Measurements from ENCODE around the gene TRMT112. TPM values are rescaled to one million over a fixed set of nuclear protein-coding genes. Genes with fewer than 3 reads are reported as not detected.
A peak's percentile ranks its signal among the peaks of the same experiment; 100 is the strongest.

The TRMT112 gene
- total RNA-seq, 2 experiments from 2014 or later, result 197 TPM

DNA sequence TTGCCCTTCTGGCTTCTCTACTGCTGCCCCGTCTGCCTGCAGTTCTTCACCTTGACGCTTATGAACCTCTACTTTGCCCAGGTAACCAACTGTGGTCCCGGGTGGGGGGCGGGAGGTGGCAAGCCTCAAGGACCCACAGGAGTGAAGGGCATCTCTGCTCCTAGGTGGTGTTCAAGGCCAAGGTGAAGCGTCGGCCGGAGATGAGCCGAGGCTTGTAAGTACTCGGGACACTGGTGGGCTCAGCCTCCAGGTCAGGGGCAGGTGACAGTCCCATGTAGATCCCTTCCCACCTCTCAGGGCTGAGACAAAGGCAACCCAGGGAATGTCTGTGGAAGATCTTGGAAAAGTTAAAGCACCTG is 30.6 kb downstream of the TRMT112 start:
- Mint-ChIP-seq H3K9me3 (no peaks in the 10 kb centered on the region), H3K4me1 (ENCODE audit: low read depth) (peaks cover 18% of the 10 kb centered on the region), H3K36me3 (ENCODE audit: low read depth) (peaks cover 4% of the 10 kb centered on the region), H3K4me3 (peak overlapping the region; percentile 80), H3K27ac (peak overlapping the region; percentile 55), H3K27me3 (peaks cover 9% of the 10 kb centered on the region)
- CTCF ChIA-PET, result interaction anchor here (8.1 kb wide), 1 partner anchor 16 kb away, joined by 77 read pairs; the partner anchor contains the start of genes CATSPERZ and ESRRA
- intact Hi-C loops (cut with micrococcal nuclease), result no loop called here
- TF ChIP-seq, protein P1, sequence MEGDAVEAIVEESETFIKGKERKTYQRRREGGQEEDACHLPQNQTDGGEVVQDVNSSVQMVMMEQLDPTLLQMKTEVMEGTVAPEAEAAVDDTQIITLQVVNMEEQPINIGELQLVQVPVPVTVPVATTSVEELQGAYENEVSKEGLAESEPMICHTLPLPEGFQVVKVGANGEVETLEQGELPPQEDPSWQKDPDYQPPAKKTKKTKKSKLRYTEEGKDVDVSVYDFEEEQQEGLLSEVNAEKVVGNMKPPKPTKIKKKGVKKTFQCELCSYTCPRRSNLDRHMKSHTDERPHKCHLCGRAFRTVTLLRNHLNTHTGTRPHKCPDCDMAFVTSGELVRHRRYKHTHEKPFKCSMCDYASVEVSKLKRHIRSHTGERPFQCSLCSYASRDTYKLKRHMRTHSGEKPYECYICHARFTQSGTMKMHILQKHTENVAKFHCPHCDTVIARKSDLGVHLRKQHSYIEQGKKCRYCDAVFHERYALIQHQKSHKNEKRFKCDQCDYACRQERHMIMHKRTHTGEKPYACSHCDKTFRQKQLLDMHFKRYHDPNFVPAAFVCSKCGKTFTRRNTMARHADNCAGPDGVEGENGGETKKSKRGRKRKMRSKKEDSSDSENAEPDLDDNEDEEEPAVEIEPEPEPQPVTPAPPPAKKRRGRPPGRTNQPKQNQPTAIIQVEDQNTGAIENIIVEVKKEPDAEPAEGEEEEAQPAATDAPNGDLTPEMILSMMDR (IDR thresholded peaks at IDR 0.05), result no peak
- POLR2A ChIA-PET, result interaction anchor here (1.4 to 1.7 kb wide), 2 partner anchors 16 to 18 kb away, joined by 6 read pairs; partner anchors contain the start of gene ESRRA
- ATAC-seq, result no peak
- no peak for DNase-seq

DNA sequence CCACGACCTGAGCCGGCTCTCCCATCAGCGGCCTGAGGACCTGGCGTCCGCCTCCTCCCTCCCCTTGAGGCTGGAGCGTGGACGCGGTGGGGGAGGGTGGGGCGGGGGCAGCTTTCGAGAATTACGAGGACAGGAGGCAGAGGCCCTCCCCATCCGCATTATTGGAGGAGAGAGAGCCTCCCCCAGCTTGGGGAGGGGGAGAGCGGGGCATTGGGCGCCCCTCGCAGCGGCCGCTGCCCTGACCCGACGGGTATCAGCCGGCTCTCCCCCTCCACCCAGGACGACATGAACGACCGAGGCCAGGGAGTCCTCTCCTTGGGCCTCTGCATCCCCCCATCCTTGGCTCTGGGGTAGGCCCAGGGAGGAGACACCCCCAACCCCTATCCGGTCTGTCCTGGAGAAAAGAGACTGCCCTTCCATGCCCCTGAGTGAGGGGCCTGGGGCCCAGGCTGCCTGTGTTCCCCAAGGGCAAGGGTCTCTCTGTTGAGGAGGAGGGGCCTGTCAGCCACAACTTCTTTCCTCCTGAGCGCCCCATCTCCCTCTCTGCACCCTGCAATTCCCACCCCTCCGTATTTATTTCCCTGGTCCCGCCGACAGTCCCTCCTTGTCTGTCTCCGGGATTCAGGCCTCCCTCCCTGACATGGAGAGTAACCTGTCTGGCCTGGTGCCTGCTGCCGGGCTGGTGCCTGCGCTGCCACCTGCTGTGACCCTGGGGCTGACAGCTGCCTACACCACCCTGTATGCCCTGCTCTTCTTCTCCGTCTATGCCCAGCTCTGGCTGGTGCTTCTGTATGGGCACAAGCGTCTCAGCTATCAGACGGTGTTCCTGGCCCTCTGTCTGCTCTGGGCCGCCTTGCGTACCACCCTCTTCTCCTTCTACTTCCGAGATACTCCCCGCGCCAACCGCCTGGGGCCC is 31.2 kb downstream of the TRMT112 start:
- Mint-ChIP-seq H3K4me3 (peak overlapping the region; percentile 80), H3K27me3 (peaks cover 9% of the 10 kb centered on the region), H3K36me3 (ENCODE audit: low read depth) (peaks cover 6% of the 10 kb centered on the region), H3K9me3 (no peaks in the 10 kb centered on the region), H3K4me1 (ENCODE audit: low read depth) (peaks cover 18% of the 10 kb centered on the region), H3K27ac (peak overlapping the region; percentile 55)
- CTCF ChIA-PET, result interaction anchor here (1.7 to 8.1 kb wide), 2 partner anchors 14 to 17 kb away, joined by 5 to 77 read pairs; partner anchors contain the start of genes CATSPERZ and ESRRA
- TF ChIP-seq, protein P1 (IDR thresholded peaks at IDR 0.05), result peak; percentile 17
- intact Hi-C loops (cut with micrococcal nuclease), result no loop called here
- POLR2A ChIA-PET, result interaction anchor here (1.7 to 4.7 kb wide), 3 partner anchors 9 to 19 kb away, joined by 6 to 47 read pairs (median 6); partner anchors contain the start of gene ESRRA
- no peak for ATAC-seq
- DNase-seq, result peak; percentile 49

DNA sequence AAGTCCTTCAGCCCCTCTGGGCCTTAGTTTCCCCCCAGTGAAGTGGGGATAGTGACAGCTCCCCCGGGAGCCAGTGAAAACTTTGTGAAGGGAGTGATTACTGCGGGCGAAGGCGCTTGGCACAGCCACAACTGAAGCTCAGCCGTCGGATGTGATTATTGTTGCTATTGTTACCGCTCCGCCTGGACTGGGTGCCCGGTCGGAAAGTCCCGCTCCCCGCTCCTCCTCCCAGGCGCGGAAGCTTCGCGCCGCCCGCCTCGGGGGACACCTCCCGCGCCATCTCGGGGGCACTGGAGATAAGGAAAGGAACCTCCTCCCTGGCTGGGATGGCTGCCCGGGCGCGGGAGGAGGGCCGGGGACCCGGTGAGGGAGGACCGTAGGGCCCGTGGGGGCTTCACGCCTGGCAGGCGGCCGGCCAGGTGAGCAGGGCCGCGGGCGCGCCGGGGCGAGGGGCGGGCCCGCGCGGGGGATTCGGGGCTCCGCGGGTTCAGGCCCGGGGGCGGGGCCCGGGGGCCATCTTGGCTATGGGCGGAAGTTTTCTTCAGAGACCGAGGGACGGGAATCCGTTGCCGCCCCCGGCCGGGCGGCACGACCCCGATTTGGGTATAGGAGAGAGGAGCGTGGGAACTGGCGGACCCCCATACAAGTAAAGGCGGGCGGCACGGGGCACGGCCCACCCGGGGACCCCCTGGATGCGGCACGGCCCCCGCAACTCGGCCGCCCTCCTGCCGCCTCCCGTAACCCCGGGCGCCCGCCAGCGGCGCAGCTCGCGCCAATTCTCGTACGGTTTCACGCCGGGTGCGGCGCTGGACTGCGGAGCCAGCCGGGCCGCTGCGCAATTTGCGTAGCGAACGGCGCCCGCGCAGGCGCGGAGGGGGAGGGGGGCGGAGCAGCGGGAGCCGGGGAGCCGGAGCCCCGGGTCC is 32.1 kb downstream of the TRMT112 start, which contains the start of gene GPR137:
TSS of gene GPR137 (plus strand) at position 887 of the 923 bp plus-strand sequence. CDS start 677 bp downstream, outside the sequence.
- Mint-ChIP-seq H3K4me1 (ENCODE audit: low read depth) (peaks cover 15% of the 10 kb centered on the region), H3K36me3 (ENCODE audit: low read depth) (peaks cover 6% of the 10 kb centered on the region), H3K27me3 (no peaks in the 10 kb centered on the region), H3K9me3 (no peaks in the 10 kb centered on the region), H3K27ac (peak within 1 kb of the TSS; percentile 88), H3K4me3 (peak within 1 kb of the TSS; percentile 80)
- ChIA-PET POLR2A (interaction anchor here (1.0 to 4.7 kb wide), 11 partner anchors 9 to 99 kb away, joined by 3 to 47 read pairs (median 4); partner anchors contain the start of genes ESRRA, NUDT22, PRDX5 and STIP1), CTCF (interaction anchor here (0.8 to 8.1 kb wide), 6 partner anchors 13 to 81 kb away, joined by 3 to 77 read pairs (median 4); partner anchors contain the start of genes CATSPERZ, ESRRA, PRDX5 and TRMT112)
- ATAC-seq, result peak; percentile 65
- intact Hi-C loops (cut with micrococcal nuclease), result no loop called here
- DNase-seq, result peak; percentile 89
- TF ChIP-seq, protein P1 (IDR thresholded peaks at IDR 0.05), result no peak

DNA sequence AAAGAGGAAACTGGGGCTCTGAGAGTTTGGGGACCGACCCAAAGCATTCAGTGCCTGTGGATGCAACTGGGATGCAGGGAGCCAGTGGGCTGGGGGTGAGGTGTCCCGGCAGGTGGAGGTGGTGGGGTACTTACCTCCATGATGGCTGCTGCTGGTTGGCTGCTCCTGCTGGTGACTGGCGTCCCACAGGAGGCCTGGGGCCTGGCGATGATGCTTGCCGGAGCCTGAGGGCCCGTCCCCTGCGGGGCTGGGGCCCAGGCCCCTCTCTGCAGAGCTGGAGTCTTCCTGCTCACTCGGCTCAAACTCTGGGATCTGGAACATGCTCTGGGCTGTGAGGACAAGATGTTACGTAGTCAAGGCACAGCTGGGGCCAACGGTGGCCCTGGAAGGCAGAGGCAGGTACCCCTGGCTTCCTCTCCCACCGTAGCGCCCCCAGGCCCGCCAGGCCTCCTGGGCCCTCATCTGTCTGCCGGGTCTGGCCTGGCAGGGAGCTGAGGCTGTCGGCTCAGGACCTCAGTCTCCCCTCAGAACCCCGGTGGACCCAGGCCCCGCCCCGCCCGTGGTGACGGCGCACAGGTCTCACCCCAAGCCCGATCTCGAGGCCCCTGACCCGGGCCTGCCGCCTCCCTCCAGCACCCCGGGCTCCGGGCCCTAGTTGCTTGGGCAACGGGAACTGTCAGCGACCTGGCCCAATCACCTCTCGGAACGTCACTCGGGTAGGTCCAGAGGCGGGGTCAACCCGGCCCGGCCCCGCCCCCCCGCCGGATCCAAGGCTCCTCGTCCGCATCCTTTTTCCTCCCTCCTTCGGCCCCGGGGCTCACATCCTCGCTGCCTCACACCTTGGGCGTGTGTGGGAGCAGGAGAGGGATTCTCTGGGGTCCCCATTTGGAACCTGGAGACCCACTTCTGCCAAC is 33.1 kb downstream of the TRMT112 start, which contains the start of gene BAD:
TSS of gene BAD (minus strand) at position 618 of the 914 bp plus-strand sequence. CDS start at position 321, 297 bp downstream.
- H3K4me1 Mint-ChIP-seq (ENCODE audit: low read depth), result peaks cover 15% of the 10 kb centered on the region
- DNase-seq, result peak; percentile 95
- H3K4me3 Mint-ChIP-seq, result peak within 1 kb of the TSS; percentile 80
- H3K27ac Mint-ChIP-seq, result peak within 1 kb of the TSS; percentile 88
- intact Hi-C loops (cut with micrococcal nuclease), result no loop called here
- H3K27me3 Mint-ChIP-seq, result no peaks in the 10 kb centered on the region
- TF ChIP-seq, protein P1 (IDR thresholded peaks at IDR 0.05), result no peak
- H3K9me3 Mint-ChIP-seq, result no peaks in the 10 kb centered on the region
- peak; percentile 87 for ATAC-seq
- peaks cover 6% of the 10 kb centered on the region for H3K36me3 Mint-ChIP-seq (ENCODE audit: low read depth)
- POLR2A ChIA-PET, result interaction anchor here (0.9 to 4.7 kb wide), 15 partner anchors 8 to 98 kb away, joined by 3 to 47 read pairs (median 4); partner anchors contain the start of genes CATSPERZ, ESRRA, NUDT22 and PRDX5
- CTCF ChIA-PET, result interaction anchor here (0.7 to 8.1 kb wide), 9 partner anchors 12 to 80 kb away, joined by 3 to 77 read pairs (median 4); partner anchors contain the start of genes CATSPERZ, ESRRA, PRDX5 and TRMT112

Measured in activated CD8-positive, alpha-beta T cell treated with anti-CD3 and anti-CD28 coated beads for 36 hours (primary cell).